OCI-LY3 (cell line): Measurements from ENCODE around the gene CEBPE.

Experiments
- EZH2phosphoT487 ChIP-seq: fragments of 200-600 bp; shearing (Covaris generic); IDR thresholded peaks from 2 replicates; pipeline ENCODE4 v1.6.1; 2018; ENCODE audit warnings: antibody characterized with exemption, mixed run types, low read depth
- TF ChIP-seq, protein P1 (sequence below): fragments of 200-600, 300-600 bp; sonication (generic); IDR thresholded peaks from 2 replicates; pipeline ENCODE4 v1.5.1; 2014; ENCODE audit warnings: antibody characterized with exemption, low read length, low read depth

GRCh38 chr14:23130871-23131270 lies 11.8 kb upstream of the CEBPE start:
- TF ChIP-seq, protein P1, sequence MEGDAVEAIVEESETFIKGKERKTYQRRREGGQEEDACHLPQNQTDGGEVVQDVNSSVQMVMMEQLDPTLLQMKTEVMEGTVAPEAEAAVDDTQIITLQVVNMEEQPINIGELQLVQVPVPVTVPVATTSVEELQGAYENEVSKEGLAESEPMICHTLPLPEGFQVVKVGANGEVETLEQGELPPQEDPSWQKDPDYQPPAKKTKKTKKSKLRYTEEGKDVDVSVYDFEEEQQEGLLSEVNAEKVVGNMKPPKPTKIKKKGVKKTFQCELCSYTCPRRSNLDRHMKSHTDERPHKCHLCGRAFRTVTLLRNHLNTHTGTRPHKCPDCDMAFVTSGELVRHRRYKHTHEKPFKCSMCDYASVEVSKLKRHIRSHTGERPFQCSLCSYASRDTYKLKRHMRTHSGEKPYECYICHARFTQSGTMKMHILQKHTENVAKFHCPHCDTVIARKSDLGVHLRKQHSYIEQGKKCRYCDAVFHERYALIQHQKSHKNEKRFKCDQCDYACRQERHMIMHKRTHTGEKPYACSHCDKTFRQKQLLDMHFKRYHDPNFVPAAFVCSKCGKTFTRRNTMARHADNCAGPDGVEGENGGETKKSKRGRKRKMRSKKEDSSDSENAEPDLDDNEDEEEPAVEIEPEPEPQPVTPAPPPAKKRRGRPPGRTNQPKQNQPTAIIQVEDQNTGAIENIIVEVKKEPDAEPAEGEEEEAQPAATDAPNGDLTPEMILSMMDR: no peak
- no peak for TF ChIP-seq EZH2phosphoT487
